Neural progenitor cell (in vitro differentiated cells): ENCODE data around the gene MAP3K19. TPM values are rescaled to one million over a fixed set of nuclear protein-coding genes. Genes with fewer than 3 reads are reported as not detected.

Source experiments
- DNase-seq: peaks from one replicate; pipeline ENCODE4 v3.0.0-alpha.2; 2016; ENCODE audit warnings: low spot score
- H2AFZ ChIP-seq: fragments of 200-600 bp; sonication (generic); replicated peaks from 2 replicates; pipeline ENCODE4 v1.6.1; 2016; ENCODE audit warnings: antibody characterized with exemption
- H3F3A ChIP-seq: fragments of 200-600 bp; sonication (generic); 2 replicates; pipeline ENCODE4 v1.6.1; 2016; ENCODE audit warnings: antibody characterized with exemption, low read depth
- H3K27ac ChIP-seq: fragments of 200-600 bp; sonication (generic); 2 replicates; pipeline ENCODE4 v1.5.1; 2016; ENCODE audit warnings: mild to moderate bottlenecking
- H3K27me3 ChIP-seq: fragments of 200-600 bp; sonication (generic); 2 replicates; pipeline ENCODE4 v1.6.1; 2016; ENCODE audit warnings: mild to moderate bottlenecking, moderate library complexity
- H3K36me3 ChIP-seq: fragments of 200-600 bp; sonication (generic); 2 replicates; pipeline ENCODE4 v1.5.1; 2016
- H3K4me1 ChIP-seq: fragments of 200-600 bp; sonication (generic); 2 replicates; pipeline ENCODE4 v1.6.1; 2016; ENCODE audit warnings: mixed run types
- H3K4me2 ChIP-seq: fragments of 200-600 bp; sonication (generic); 2 replicates; pipeline ENCODE4 v1.6.1; 2016
- H3K4me3 ChIP-seq: fragments of 200-600 bp; sonication (generic); 2 replicates; pipeline ENCODE4 v1.5.1; 2016
- H3K79me2 ChIP-seq: fragments of 200-600 bp; sonication (generic); 2 replicates; pipeline ENCODE4 v1.6.1; 2016; ENCODE audit warnings: low read depth
- H3K9ac ChIP-seq: fragments of 200-600 bp; sonication (generic); 2 replicates; pipeline ENCODE4 v1.6.1; 2016
- H3K9me3 ChIP-seq: fragments of 200-600 bp; sonication (generic); 2 replicates; pipeline ENCODE4 v1.5.1; 2016; ENCODE audit warnings: low read depth
- H4K20me1 ChIP-seq: fragments of 200-600 bp; sonication (generic); 2 replicates; pipeline ENCODE4 v1.6.1; 2016; ENCODE audit warnings: low read depth
- H3K27ac Mint-ChIP-seq: 3 replicates; pipeline ENCODE4 v1.8.0; 2021; ENCODE audit warnings: mixed read lengths
- H3K27me3 Mint-ChIP-seq: 2 replicates; pipeline ENCODE4 v1.8.0; 2022; ENCODE audit warnings: low read depth, mild to moderate bottlenecking, inconsistent platforms, moderate library complexity, mixed read lengths; ENCODE audit not compliant: insufficient read depth
- H3K36me3 Mint-ChIP-seq: 3 replicates; pipeline ENCODE4 v1.8.0; 2021; ENCODE audit warnings: mixed read lengths
- H3K4me1 Mint-ChIP-seq: 3 replicates; pipeline ENCODE4 v1.8.0; 2021; ENCODE audit warnings: mixed read lengths
- H3K4me3 Mint-ChIP-seq: 3 replicates; pipeline ENCODE4 v1.8.0; 2021; ENCODE audit warnings: mild to moderate bottlenecking, moderate library complexity, mixed read lengths
- H3K9me3 Mint-ChIP-seq: 3 replicates; pipeline ENCODE4 v1.8.0; 2020; ENCODE audit warnings: mixed read lengths
- EZH2 ChIP-seq: fragments of 200-600 bp; sonication (generic); IDR thresholded peaks from 2 replicates; pipeline ENCODE4 v1.6.1; 2017; ENCODE audit warnings: antibody characterized with exemption, mild to moderate bottlenecking, moderate library complexity
- EZH2phosphoT487 ChIP-seq: fragments of 200-600 bp; sonication (generic); IDR thresholded peaks from 2 replicates; pipeline ENCODE4 v1.6.1; 2017; ENCODE audit warnings: antibody characterized with exemption
- total RNA-seq: library from RNA; depleted of rRNA; stranded (reverse); fragments of >200 nt; gene quantifications from 2 replicates; pipeline ENCODE4 v1.2.3, GENCODE V29; 2015; ENCODE audit warnings: low replicate concordance
- TF ChIP-seq, protein P1 (sequence below): fragments of 200-600 bp; sonication (generic); IDR thresholded peaks from 2 replicates; pipeline ENCODE4 v1.5.1; 2017; ENCODE audit warnings: antibody characterized with exemption, mild to moderate bottlenecking

Gene MAP3K19
- total RNA-seq, 1 donor from 2014 or later: not detected

DNA sequence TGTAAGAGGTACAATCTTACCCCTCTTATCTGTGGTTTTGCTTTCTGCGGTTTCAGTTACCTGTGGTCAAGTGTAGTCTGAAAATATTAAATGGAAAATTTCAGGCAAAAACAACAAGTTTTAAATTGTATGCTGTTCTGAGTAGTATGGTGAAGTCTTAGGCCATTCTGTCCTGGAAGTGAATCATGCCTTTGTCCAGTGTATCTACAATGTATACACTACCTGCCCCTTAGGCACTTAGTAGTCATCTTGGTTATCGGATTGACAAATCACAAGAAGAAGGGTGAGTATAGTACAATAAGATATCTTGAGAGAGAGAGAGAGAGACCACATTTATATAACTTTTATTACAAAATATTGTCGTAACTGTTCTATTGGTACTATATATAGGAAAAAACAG, 48.3 kb upstream of the MAP3K19 start:
- no peak overlapping the region for H3K9ac ChIP-seq
- H3K79me2 ChIP-seq: peaks cover 2% of the 10 kb centered on the region
- no peak for TF ChIP-seq EZH2
- TF ChIP-seq, protein P1, sequence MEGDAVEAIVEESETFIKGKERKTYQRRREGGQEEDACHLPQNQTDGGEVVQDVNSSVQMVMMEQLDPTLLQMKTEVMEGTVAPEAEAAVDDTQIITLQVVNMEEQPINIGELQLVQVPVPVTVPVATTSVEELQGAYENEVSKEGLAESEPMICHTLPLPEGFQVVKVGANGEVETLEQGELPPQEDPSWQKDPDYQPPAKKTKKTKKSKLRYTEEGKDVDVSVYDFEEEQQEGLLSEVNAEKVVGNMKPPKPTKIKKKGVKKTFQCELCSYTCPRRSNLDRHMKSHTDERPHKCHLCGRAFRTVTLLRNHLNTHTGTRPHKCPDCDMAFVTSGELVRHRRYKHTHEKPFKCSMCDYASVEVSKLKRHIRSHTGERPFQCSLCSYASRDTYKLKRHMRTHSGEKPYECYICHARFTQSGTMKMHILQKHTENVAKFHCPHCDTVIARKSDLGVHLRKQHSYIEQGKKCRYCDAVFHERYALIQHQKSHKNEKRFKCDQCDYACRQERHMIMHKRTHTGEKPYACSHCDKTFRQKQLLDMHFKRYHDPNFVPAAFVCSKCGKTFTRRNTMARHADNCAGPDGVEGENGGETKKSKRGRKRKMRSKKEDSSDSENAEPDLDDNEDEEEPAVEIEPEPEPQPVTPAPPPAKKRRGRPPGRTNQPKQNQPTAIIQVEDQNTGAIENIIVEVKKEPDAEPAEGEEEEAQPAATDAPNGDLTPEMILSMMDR: no peak
- no peak for TF ChIP-seq EZH2phosphoT487
- H3K9me3 Mint-ChIP-seq: no peaks in the 10 kb centered on the region
- H3K27ac ChIP-seq: no peak overlapping the region
- no peak overlapping the region for H3K4me2 ChIP-seq
- H3K4me3 Mint-ChIP-seq: no peak overlapping the region
- no peaks in the 10 kb centered on the region for H3K4me1 ChIP-seq
- no peak overlapping the region for H3K27ac Mint-ChIP-seq
- peaks cover 18% of the 10 kb centered on the region for H3K36me3 Mint-ChIP-seq
- no peak for DNase-seq
- H4K20me1 ChIP-seq: no peaks in the 10 kb centered on the region
- H3K36me3 ChIP-seq: peaks cover 8% of the 10 kb centered on the region
- H3K9me3 ChIP-seq: no peaks in the 10 kb centered on the region
- no peaks in the 10 kb centered on the region for H3F3A ChIP-seq
- peaks cover 2% of the 10 kb centered on the region for H3K27me3 Mint-ChIP-seq
- H3K4me1 Mint-ChIP-seq: no peaks in the 10 kb centered on the region
- H3K27me3 ChIP-seq: no peaks in the 10 kb centered on the region
- H3K4me3 ChIP-seq: no peak overlapping the region
- no peak overlapping the region for H2AFZ ChIP-seq

DNA sequence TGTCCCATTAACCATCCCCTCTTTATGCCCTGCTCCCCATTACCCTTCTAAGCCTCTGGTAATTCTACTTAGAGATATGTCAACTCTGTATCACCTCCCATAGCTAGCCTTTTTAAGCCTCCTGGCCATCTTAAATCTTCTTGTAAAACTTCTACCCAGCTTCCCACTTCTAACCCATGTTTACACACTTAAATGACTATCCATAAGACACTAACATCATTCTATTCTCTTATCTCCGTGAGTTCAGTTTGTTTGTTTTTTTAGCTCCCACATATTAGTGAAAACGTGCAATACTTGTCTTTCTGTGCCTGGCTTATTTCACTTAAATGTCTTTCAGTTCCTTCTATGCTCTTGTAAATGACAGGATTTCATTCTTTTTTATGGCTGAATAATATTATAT, 47.3 kb upstream of the MAP3K19 start:
- no peak overlapping the region for H3K4me3 Mint-ChIP-seq
- Histone ChIP-seq H3K4me3 (no peak overlapping the region), H3K4me1 (no peaks in the 10 kb centered on the region), H3K9ac (no peak overlapping the region), H3K9me3 (no peaks in the 10 kb centered on the region), H3K36me3 (peaks cover 9% of the 10 kb centered on the region), H2AFZ (no peak overlapping the region), H3K4me2 (no peak overlapping the region), H4K20me1 (no peaks in the 10 kb centered on the region), H3K79me2 (peaks cover 12% of the 10 kb centered on the region), H3F3A (no peaks in the 10 kb centered on the region), H3K27me3 (no peaks in the 10 kb centered on the region), H3K27ac (no peak overlapping the region)
- peaks cover 2% of the 10 kb centered on the region for H3K27me3 Mint-ChIP-seq
- no peak overlapping the region for H3K27ac Mint-ChIP-seq
- peaks cover 1% of the 10 kb centered on the region for H3K9me3 Mint-ChIP-seq
- H3K36me3 Mint-ChIP-seq: peaks cover 20% of the 10 kb centered on the region
- H3K4me1 Mint-ChIP-seq: no peaks in the 10 kb centered on the region
- no peak for DNase-seq
- no peak for TF ChIP-seq EZH2
- no peak for TF ChIP-seq EZH2phosphoT487
- TF ChIP-seq, protein P1: no peak

GRCh38 chr2:135093670-135094330, 46.6 kb upstream of the MAP3K19 start:
- H3K4me3 ChIP-seq: no peak overlapping the region
- Mint-ChIP-seq H3K27ac (no peak overlapping the region), H3K4me3 (no peak overlapping the region), H3K27me3 (peaks cover 2% of the 10 kb centered on the region), H3K4me1 (no peaks in the 10 kb centered on the region), H3K36me3 (peaks cover 27% of the 10 kb centered on the region), H3K9me3 (peaks cover 7% of the 10 kb centered on the region)
- H3K9ac ChIP-seq: no peak overlapping the region
- DNase-seq: no peak
- no peaks in the 10 kb centered on the region for H3K9me3 ChIP-seq
- no peaks in the 10 kb centered on the region for H3F3A ChIP-seq
- H4K20me1 ChIP-seq: no peaks in the 10 kb centered on the region
- H2AFZ ChIP-seq: no peak overlapping the region
- peaks cover 9% of the 10 kb centered on the region for H3K36me3 ChIP-seq
- no peak overlapping the region for H3K4me2 ChIP-seq
- H3K27ac ChIP-seq: no peak overlapping the region
- peaks cover 19% of the 10 kb centered on the region for H3K79me2 ChIP-seq
- H3K4me1 ChIP-seq: no peaks in the 10 kb centered on the region
- no peaks in the 10 kb centered on the region for H3K27me3 ChIP-seq
- no peak for TF ChIP-seq EZH2

DNA sequence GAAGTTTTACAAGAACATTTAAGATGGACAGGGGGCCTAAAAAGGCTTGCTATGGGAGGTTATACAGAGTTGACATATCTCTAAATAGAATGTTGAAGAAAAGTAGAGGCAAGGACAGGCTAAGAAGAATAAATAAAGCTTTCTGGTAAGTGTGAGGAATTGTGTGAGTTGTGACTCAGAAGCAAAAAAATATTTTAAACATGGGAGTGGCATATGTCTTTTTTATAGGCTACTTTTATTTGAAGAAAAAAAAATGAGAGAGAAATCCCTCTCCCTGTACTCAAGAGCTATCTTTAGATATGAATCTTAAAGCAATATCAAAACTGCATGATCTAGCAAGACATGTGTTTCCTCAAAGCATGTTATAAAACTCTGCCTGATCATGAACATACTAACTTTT, 45.9 kb upstream of the MAP3K19 start:
- H2AFZ ChIP-seq: no peak overlapping the region
- no peak overlapping the region for H3K4me3 ChIP-seq
- H3K4me1 ChIP-seq: no peaks in the 10 kb centered on the region
- no peak for TF ChIP-seq EZH2phosphoT487
- Mint-ChIP-seq H3K27ac (no peak overlapping the region), H3K9me3 (peaks cover 9% of the 10 kb centered on the region), H3K27me3 (peaks cover 2% of the 10 kb centered on the region), H3K36me3 (peaks cover 28% of the 10 kb centered on the region), H3K4me3 (no peak overlapping the region), H3K4me1 (no peaks in the 10 kb centered on the region)
- no peaks in the 10 kb centered on the region for H4K20me1 ChIP-seq
- H3K27ac ChIP-seq: no peak overlapping the region
- H3K79me2 ChIP-seq: peaks cover 22% of the 10 kb centered on the region
- no peak overlapping the region for H3K9ac ChIP-seq
- no peaks in the 10 kb centered on the region for H3F3A ChIP-seq
- no peaks in the 10 kb centered on the region for H3K27me3 ChIP-seq
- H3K36me3 ChIP-seq: peaks cover 9% of the 10 kb centered on the region
- no peaks in the 10 kb centered on the region for H3K9me3 ChIP-seq
- H3K4me2 ChIP-seq: no peak overlapping the region
- no peak for DNase-seq
